MCF 10A (cell line): ENCODE measurements around the gene GOSR2. TPM values are rescaled to one million over a fixed set of nuclear protein-coding genes. Genes with fewer than 3 reads are reported as not detected.

Source experiments
- BruUV-seq: library from RNA; stranded (reverse); fragments of 400-500 nt; replicated peaks from 2 replicates; lab custom pipeline; 2021; lab: Mats Ljungman, UMichigan
- CTCF ChIA-PET: fragments of 300-600 bp; sonication (Branson Sonifier 250); formaldehyde crosslinking; extraction: SDS; loops from one replicate; lab custom pipeline; 2021; ENCODE audit warnings: antibody characterized with exemption, inconsistent platforms; lab: Yijun Ruan, JAX
- POLR2A ChIA-PET: fragments of 300-600, 350-650 bp; sonication (Branson Sonifier 250); formaldehyde crosslinking; extraction: SDS; loops from one replicate; lab custom pipeline; 2020; ENCODE audit warnings: antibody characterized with exemption, inconsistent platforms; lab: Yijun Ruan, JAX
- DNase-seq: peaks from one replicate; pipeline ENCODE4 v3.0.0-alpha.2; 2018; ENCODE audit not compliant: unreplicated experiment
- H3K27ac Mint-ChIP-seq: one replicate; pipeline ENCODE4 v1.8.0; 2022; ENCODE audit warnings: mild to moderate bottlenecking, low read depth, mixed read lengths; ENCODE audit not compliant: unreplicated experiment
- H3K27me3 Mint-ChIP-seq: one replicate; pipeline ENCODE4 v1.8.0; 2022; ENCODE audit warnings: mixed read lengths; ENCODE audit not compliant: insufficient read depth, unreplicated experiment
- H3K36me3 Mint-ChIP-seq: one replicate; pipeline ENCODE4 v1.8.0; 2022; ENCODE audit warnings: mild to moderate bottlenecking, moderate library complexity, mixed read lengths; ENCODE audit not compliant: insufficient read depth, unreplicated experiment
- H3K4me1 Mint-ChIP-seq: one replicate; pipeline ENCODE4 v1.8.0; 2022; ENCODE audit warnings: mixed read lengths; ENCODE audit not compliant: insufficient read depth, unreplicated experiment
- H3K4me3 Mint-ChIP-seq: one replicate; pipeline ENCODE4 v1.8.0; 2022; ENCODE audit warnings: mild to moderate bottlenecking, moderate library complexity, mixed read lengths; ENCODE audit not compliant: unreplicated experiment
- H3K9me3 Mint-ChIP-seq: one replicate; pipeline ENCODE4 v1.8.0; 2022; ENCODE audit warnings: mixed read lengths; ENCODE audit not compliant: unreplicated experiment
- CTCF ChIP-seq: fragments of 200-600 bp; IDR thresholded peaks from one replicate; pipeline ENCODE4 v1.8.0; 2022; ENCODE audit warnings: antibody characterized with exemption, mild to moderate bottlenecking; ENCODE audit not compliant: unreplicated experiment
- intact Hi-C: fragments of 100-400 bp; cut with micrococcal nuclease; formaldehyde crosslinking; loops from 2 replicates; pipeline ENCODE4 v1.14.1; 2022
- total RNA-seq: library from RNA; stranded (reverse); gene quantifications from 2 replicates; pipeline ENCODE4 v1.2.3, GENCODE V29; 2022

Gene GOSR2
- total RNA-seq, 1 experiment from 2014 or later = 78.3 TPM

- no peak for TF ChIP-seq CTCF
- no peaks in the 10 kb centered on the region for H3K4me1 Mint-ChIP-seq
- CTCF ChIA-PET = no interaction called here
These were observed 54.4 kb downstream of the GOSR2 start for GRCh38 chr17:46977348-46977747.

GRCh38 chr17:46977750-46978488 lies 55.0 kb downstream of the GOSR2 start:
- no TSS peak for BruUV-seq
- TF ChIP-seq CTCF = no peak
- no peaks in the 10 kb centered on the region for H3K9me3 Mint-ChIP-seq
- intact Hi-C loops = no loop called here
- no peak for DNase-seq
- peaks cover 69% of the 10 kb centered on the region for H3K27me3 Mint-ChIP-seq
- H3K36me3 Mint-ChIP-seq = no peaks in the 10 kb centered on the region
- POLR2A ChIA-PET = no interaction called here
- no peaks in the 10 kb centered on the region for H3K4me1 Mint-ChIP-seq
- CTCF ChIA-PET = no interaction called here
- H3K27ac Mint-ChIP-seq = no peak overlapping the region
- peak overlapping the region; percentile 54 for H3K4me3 Mint-ChIP-seq

More at GRCh38 chr17:46977348-46977747, 54.4 kb downstream of the GOSR2 start:
- no TSS peak for BruUV-seq
- H3K27me3 Mint-ChIP-seq = peaks cover 75% of the 10 kb centered on the region
- H3K9me3 Mint-ChIP-seq = no peaks in the 10 kb centered on the region
- peak; percentile 40 for DNase-seq
- H3K36me3 Mint-ChIP-seq = no peaks in the 10 kb centered on the region
- no peak overlapping the region for H3K4me3 Mint-ChIP-seq
- no peak overlapping the region for H3K27ac Mint-ChIP-seq
- intact Hi-C loops = no loop called here
- POLR2A ChIA-PET = no interaction called here

- intact Hi-C loops = no loop called here
- no peak for TF ChIP-seq CTCF
- peak overlapping the region; percentile 54 for H3K4me3 Mint-ChIP-seq
- BruUV-seq = no TSS peak
- H3K27ac Mint-ChIP-seq = no peak overlapping the region
- ChIA-PET POLR2A (no interaction called here), CTCF (no interaction called here)
- H3K36me3 Mint-ChIP-seq = no peaks in the 10 kb centered on the region
- DNase-seq = no peak
- no peaks in the 10 kb centered on the region for H3K9me3 Mint-ChIP-seq
- peaks cover 65% of the 10 kb centered on the region for H3K27me3 Mint-ChIP-seq
- no peaks in the 10 kb centered on the region for H3K4me1 Mint-ChIP-seq
These were observed 55.7 kb downstream of the GOSR2 start for GRCh38 chr17:46978489-46979146.

- no peaks in the 10 kb centered on the region for H3K4me1 Mint-ChIP-seq
- intact Hi-C loops = no loop called here
- no peak for TF ChIP-seq CTCF
- peak within 1 kb of the TSS; percentile 54 for H3K4me3 Mint-ChIP-seq
- no peaks in the 10 kb centered on the region for H3K36me3 Mint-ChIP-seq
- no peaks in the 10 kb centered on the region for H3K9me3 Mint-ChIP-seq
- BruUV-seq = no TSS peak
- DNase-seq = no peak
- CTCF ChIA-PET = interaction anchor here (0.8 kb wide), 1 partner anchor 9 kb away, joined by 3 read pairs; no protein-coding TSS in a partner anchor
- peaks cover 69% of the 10 kb centered on the region for H3K27me3 Mint-ChIP-seq
- POLR2A ChIA-PET = no interaction called here
- no peak within 1 kb of the TSS for H3K27ac Mint-ChIP-seq
These were observed 56.3 kb downstream of the GOSR2 start, which contains the start of gene RPRML for GRCh38 chr17:46979147-46979863. RPRML (minus strand) TSS chr17:46979253; CDS start chr17:46979007, 246 bp downstream.
